ENCODE measurements around the gene FILIP1L.

Gene FILIP1L

GRCh38 chr3:99923873-99924272 lies 190.4 kb downstream of the FILIP1L start:
- DNase-seq (ENCODE audit: low read depth in 2 of 2) = no peak

GRCh38 chr3:99921986-99922385 lies 192.3 kb downstream of the FILIP1L start:
- DNase-seq (ENCODE audit: low read depth in 2 of 2) = no peak

GRCh38 chr3:99921377-99921695 lies 193.0 kb downstream of the FILIP1L start:
- no peak for DNase-seq (ENCODE audit: low read depth in 2 of 2)

- no peak for DNase-seq (ENCODE audit: low read depth in 2 of 2)
Observed at GRCh38 chr3:99920481-99921376, 193.6 kb downstream of the FILIP1L start.

- DNase-seq (ENCODE audit: low read depth in 2 of 2) = no peak
Observed at GRCh38 chr3:99919694-99920093, 194.6 kb downstream of the FILIP1L start.

- DNase-seq (ENCODE audit: low read depth in 2 of 2) = no peak
Observed at GRCh38 chr3:99918715-99919114, 195.6 kb downstream of the FILIP1L start.

GRCh38 chr3:99915906-99916432 lies 198.3 kb downstream of the FILIP1L start:
- no peak for DNase-seq (ENCODE audit: low read depth in 2 of 2)

GRCh38 chr3:99911433-99911832 lies 202.9 kb downstream of the FILIP1L start:
- DNase-seq (ENCODE audit: low read depth in 2 of 2) = no peak

GRCh38 chr3:99910752-99911290 lies 203.5 kb downstream of the FILIP1L start:
- DNase-seq (ENCODE audit: low read depth in 2 of 2) = no peak

GRCh38 chr3:99909714-99910495 lies 204.4 kb downstream of the FILIP1L start:
- no peak for DNase-seq (ENCODE audit: low read depth in 2 of 2)

GRCh38 chr3:99907959-99908544 lies 206.2 kb downstream of the FILIP1L start:
- no peak for DNase-seq (ENCODE audit: low read depth in 2 of 2)

GRCh38 chr3:99903869-99904268 lies 210.4 kb downstream of the FILIP1L start:
- no peak for DNase-seq (ENCODE audit: low read depth in 2 of 2)

- no peak for DNase-seq (ENCODE audit: low read depth in 2 of 2)
Observed at GRCh38 chr3:99902091-99902490, 212.2 kb downstream of the FILIP1L start.

GRCh38 chr3:99901200-99901926 lies 212.9 kb downstream of the FILIP1L start:
- DNase-seq (ENCODE audit: low read depth in 2 of 2) = no peak

GRCh38 chr3:99900248-99900647 lies 214.1 kb downstream of the FILIP1L start:
- no peak for DNase-seq (ENCODE audit: low read depth in 2 of 2)

- DNase-seq (ENCODE audit: low read depth in 2 of 2) = no peak
Observed at GRCh38 chr3:99899603-99900002, 214.7 kb downstream of the FILIP1L start.

- DNase-seq (ENCODE audit: low read depth in 2 of 2) = no peak
Observed at GRCh38 chr3:99896482-99896881, 217.8 kb downstream of the FILIP1L start.

- DNase-seq (ENCODE audit: low read depth in 2 of 2) = no peak
Observed at GRCh38 chr3:99895703-99896441, 218.4 kb downstream of the FILIP1L start.

- DNase-seq (ENCODE audit: low read depth in 2 of 2) = no peak
Observed at GRCh38 chr3:99895131-99895696, 219.1 kb downstream of the FILIP1L start.

- no peak for DNase-seq (ENCODE audit: low read depth in 2 of 2)
Observed at GRCh38 chr3:99892332-99892731, 222.0 kb downstream of the FILIP1L start.

All from stimulated activated CD8-positive, alpha-beta memory T cell treated with anti-CD3 and anti-CD28 coated beads, Interleukin-2, amount 100 ng/mL, for 1 hour (primary cell).